Amniotic stem cell (primary cell): ENCODE measurements around the gene PDCD6IP.
"Not testable (repeated sequence)": the region's sequence is repeated elsewhere in the genome, so short reads cannot be mapped to it uniquely, and the experiment has no call there.

Experiments used
- DNase-seq: peaks from one replicate; lab custom pipeline; 2025; lab: John Stamatoyannopoulos, UW

PDCD6IP gene

GRCh38 chr3:33798418-33799201 is at the start of gene PDCD6IP:
PDCD6IP (plus strand) TSS chr3:33798630; CDS start chr3:33798729, 99 bp downstream.
- DNase-seq: peak; percentile 74

DNA sequence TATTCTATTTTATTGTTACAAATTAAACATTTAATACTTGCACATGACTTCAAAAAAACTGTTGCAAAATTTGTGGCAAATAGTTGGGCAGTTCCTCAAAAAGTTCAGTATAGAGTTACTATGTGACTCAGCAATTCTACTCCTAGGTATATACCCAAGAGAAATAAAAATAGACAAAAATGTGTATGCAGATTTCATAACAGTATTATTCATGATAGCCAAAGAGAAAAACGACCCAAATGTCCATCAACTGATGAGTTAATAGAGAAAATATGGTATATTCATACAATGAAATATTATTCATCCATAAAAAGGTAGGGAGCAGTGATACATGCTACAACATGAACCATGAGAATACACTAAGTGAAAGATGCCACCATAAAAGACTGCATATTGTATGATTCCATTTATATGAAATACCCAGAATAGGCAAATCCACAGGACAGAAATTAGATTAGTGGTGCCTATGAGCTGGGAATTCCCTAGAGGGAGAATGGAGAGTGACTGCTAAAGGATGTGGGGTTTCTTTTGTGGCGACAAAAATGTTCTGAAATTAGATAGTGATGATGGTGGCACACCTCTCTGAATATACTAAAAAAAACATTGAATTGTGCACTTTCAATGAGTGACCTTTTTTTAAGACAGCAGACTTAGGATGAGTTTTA is 48.8 kb upstream of the PDCD6IP start:
- no peak for DNase-seq

DNA sequence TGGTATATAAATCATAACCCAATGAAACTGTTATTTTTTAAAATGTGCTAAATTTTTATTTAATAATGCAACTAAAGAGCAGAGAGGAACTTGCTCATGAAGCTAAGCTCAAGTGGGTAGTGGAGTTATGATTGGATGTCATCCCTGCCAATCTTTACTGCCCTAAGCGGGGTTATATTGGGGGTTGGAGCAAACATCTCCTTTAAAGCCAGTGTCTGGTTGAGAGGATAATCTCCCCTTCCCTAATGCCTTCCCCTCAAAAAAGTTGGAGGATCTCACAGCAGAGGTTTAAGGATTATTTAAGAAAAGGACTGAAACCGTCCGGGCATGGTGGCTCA is 48.2 kb upstream of the PDCD6IP start:
- DNase-seq: no peak

DNA sequence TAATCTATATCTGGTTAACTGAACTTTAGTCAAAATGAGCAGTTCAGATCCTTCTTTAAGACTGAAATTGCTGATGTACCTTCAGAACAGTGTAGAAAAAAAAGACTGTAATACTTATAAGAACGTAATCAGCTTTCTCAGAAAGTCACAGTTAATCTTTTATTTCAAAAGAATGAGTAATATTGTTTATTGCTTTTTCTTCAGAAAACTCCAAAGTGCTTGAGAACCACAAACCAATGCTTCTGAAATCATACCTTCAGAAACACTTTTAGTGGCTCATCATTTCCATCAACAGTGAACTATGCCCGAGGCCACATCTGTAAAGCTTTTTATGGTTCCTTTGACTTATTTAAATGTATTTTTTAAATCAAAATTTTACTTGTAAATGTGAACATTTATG is 47.1 kb upstream of the PDCD6IP start:
- no peak for DNase-seq

- DNase-seq: not testable (repeated sequence)
Measured at GRCh38 chr3:33754391-33754790, 44.0 kb upstream of the PDCD6IP start.

DNA sequence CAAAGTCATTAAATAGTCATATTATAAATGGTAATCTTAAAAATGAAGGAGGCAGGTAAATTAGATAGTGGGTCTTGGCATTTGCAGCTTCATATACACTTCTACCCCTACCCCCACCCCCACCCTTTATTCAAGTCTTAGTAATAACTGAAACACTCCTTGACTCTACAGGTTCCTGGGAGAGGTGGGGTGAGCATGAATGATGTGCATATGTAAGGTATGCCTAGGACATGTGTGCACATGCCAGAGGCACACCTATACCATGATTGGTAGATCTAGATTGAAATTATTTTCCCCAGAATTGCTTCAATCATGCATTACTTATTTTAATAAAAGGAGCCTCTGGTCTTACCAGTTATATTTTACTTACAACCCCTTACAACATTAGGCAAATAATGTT is 40.1 kb upstream of the PDCD6IP start:
- no peak for DNase-seq

DNA sequence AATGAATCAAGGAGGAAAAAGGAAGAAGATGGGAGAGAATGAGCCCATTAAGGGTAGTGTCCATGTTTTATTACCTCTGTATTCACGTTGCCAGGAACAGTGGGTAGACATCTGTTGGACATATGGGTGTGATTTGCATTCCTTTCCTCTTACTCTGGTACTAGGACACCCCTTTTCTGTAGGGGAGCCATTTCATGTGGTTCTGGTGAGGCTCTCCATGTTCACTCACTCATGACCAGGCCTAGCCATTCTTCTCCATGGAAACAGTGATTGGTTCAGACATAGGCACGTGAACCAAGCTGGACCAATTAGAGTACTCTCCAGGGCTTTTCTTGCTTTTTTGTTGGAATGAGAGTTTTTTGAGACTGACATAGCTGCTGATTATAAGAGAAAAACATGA is 39.6 kb upstream of the PDCD6IP start:
- DNase-seq: no peak

DNA sequence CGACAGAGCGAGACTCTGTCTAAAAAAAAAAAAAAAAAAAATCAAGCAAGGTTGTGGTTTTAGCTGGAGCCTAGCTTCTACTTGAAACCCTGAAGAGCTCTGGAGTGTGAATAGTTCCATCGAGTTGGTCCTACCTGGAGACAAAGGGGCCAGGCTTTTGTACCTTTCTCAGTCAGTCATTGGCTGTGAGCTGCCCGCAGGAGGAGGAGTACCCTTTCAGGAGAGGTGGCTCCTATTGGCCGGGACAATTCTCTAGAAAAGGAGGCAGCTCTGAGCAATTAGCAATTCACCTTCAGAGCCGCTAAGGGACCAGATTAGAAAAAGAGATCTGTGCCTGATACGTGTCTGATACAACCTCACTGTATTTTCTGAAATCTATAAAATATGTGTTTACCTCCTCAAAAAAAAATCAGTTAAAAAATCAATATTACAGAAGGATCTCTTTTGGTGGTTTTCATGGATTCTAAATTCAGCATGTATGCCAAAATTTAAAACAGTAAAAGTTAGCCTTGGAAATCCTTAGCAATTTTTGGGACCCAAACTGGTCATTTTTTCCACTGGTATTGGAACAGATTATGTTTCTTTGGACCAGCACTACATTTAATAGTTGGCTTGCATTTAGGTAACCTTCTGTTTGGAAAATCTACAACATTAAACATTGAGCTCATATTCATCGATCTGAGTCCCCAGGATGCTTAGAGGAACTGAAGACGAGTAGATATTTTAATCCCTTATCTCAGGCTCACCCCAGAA is 29.7 kb upstream of the PDCD6IP start:
- DNase-seq: no peak

DNA sequence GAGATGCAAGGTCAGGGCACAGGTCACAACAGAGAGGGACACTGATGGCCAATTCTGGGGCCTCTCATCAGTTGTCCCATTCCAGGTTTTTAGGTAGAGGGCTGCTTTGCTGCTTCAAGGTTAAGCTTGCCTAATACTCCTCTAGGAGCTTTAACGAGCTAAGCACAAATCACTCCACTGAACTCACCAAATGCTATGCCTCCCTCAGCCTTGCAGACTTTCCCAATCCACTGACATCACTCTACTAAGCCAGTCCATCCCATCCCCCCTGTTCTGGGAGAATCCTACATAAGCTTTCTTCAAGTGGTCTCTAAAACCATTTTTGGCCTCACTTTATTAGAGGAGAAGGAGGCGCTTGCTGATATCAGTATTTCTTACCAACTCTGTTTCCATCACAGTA is 24.8 kb upstream of the PDCD6IP start:
- DNase-seq: no peak

- no peak for DNase-seq
Measured at GRCh38 chr3:33775363-33775762, 23.1 kb upstream of the PDCD6IP start.

- DNase-seq: no peak
Measured at GRCh38 chr3:33777996-33778395, 20.4 kb upstream of the PDCD6IP start.

GRCh38 chr3:33779751-33780150 is 18.7 kb upstream of the PDCD6IP start:
- DNase-seq: no peak

- not testable (repeated sequence) for DNase-seq
Measured at GRCh38 chr3:33781413-33781812, 17.0 kb upstream of the PDCD6IP start.

- DNase-seq: no peak
Measured at GRCh38 chr3:33786565-33787327, 11.7 kb upstream of the PDCD6IP start.

GRCh38 chr3:33787328-33788009 is 11.0 kb upstream of the PDCD6IP start:
- DNase-seq: peak; percentile 43

DNA sequence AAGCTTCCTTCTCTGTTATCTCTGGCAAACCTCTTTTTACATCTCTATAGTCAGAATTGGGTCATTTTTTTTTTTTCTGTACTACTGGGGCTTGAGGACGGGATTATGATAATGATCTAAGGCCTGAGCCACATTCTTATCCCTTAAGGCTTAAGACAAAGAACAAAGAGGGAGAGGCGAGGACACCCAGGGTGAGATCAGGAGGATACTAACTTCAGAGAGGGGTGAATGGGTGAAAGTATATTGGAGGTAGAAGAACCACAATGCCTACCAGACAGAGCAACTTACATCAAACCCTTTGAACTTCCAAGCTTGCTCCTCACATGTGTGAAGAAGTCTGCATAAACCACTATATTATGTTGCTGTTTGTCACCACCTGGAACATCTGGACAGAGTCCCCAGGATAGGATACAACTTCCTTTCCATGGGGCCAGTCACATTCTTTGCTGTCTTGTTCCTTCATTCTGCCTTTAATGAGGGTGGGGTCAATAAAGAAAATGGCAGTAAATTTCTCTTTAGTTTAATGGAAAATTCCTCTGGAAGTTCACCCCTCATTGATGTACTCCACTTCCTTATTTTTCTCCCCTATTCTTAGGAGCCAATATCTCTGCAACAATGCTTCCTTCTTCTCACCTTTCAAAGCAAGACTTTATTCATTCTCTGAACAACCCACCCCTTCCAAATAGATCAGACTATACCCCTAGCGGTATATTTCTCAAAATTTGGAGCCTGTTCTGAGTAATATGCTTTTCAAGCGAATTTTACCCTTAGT is 9.1 kb upstream of the PDCD6IP start:
- DNase-seq: no peak

GRCh38 chr3:33790091-33790490 is 8.3 kb upstream of the PDCD6IP start:
- no peak for DNase-seq

DNA sequence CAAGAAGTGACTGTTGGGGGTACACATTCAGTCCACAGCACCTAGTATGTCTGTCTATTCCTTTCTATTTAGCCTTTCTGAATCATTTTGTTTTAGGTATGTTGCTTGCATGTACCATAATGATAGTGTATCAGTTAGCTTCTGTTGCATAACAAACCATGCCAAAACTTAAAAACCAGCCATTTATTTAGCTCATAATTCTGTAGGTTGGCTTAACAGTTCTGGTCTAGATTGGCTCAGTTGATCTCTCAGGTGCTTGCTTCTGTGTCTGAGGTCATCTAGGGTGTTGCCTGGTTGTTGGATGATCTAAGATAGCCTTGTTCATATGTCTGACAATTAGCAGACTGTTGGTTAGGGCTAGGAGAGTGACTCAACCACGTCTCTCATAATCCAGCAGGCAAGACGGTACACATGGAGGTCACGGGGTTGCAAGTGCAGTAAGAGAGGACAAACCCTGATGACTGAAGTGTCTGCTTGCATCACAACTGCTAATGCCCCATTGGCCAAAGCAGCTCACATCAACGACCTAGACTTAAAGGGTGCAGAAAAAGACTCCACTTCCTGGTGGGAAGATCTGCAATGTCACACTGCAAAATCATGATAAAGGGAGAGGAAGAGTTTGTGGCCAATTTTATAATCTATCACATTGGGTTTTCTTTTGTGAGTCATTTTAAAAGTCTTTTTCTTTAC is 6.8 kb upstream of the PDCD6IP start:
- DNase-seq: no peak

DNA sequence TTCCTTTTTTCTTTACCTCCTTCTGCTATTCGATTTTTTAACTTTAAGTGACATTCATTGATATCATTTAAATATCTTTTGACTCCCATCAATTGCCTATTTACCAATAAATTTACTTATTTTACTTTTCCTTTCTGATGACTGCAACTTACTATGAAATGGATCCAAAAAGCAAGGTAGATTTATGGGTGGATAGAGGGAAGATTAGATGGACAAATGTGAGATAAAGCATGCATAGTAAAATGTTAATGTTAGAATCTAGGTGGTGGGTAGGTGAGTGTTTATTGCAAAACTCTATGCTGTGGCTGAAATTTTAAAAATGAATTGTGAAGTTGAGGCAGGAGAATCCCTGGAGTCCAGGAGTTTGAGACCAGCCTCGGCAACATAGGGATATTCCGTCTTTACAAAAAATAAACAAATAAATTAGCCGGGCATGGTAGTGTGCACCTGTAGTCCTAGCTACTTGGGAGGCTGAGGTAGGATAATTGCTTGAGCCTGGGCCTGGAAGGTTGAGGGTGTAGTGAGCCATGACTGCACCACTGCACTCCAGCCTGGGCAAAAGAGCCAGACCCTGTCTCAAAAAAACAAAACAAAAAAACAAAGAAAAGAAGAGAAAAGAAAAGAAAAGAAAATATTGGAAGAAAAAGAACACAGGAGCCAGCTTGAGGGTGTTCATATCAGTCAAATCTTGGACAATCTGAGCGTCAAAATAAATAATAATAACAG is 6.1 kb upstream of the PDCD6IP start:
- DNase-seq: no peak

DNA sequence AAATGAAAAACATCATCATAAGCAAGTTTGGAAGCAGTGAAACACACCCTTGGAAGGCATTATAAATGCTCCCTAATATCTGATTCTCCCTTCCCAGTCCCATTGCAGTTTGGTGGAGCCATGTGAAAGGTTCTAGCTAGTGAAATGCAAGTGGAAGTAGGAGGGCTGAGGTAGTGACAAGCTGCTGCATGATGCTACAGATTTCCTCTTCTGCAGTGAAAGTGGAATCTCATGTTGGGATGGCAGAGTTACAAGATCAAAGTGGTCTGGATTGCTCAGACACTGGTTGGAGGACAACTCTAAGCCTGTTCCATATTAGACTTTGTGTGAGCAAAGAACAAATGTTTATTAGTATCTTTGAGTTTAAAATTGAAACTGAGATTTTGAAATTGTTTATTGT is 3.3 kb upstream of the PDCD6IP start:
- DNase-seq: no peak
